WTC11 (cell line): ENCODE measurements around the gene SQOR.

ENCODE experiments used
- CTCF ChIP-seq: fragments of 200-600 bp; IDR thresholded peaks from 2 replicates; pipeline ENCODE4 v1.8.0; 2022; ENCODE audit warnings: antibody characterized with exemption
- USF2 ChIP-seq: sonication (generic); formaldehyde crosslinking; IDR thresholded peaks from 2 replicates; pipeline ENCODE4 v1.8.1; 2023; ENCODE audit warnings: mild to moderate bottlenecking, missing genetic modification reagents, moderate library complexity

GRCh38 chr15:45604326-45604725, 30.5 kb upstream of the SQOR start:
- no peak for TF ChIP-seq CTCF
- TF ChIP-seq USF2 (CRISPR knock-in tag), result no peak
